Motor neuron (in vitro differentiated cells): ENCODE data around the gene SERPINB11. TPM values are rescaled to one million over a fixed set of nuclear protein-coding genes. Genes with fewer than 3 reads are reported as not detected.
A peak's percentile ranks its signal among the peaks of the same experiment; 100 is the strongest.
"Not testable (repeated sequence)": the region's sequence is repeated elsewhere in the genome, so short reads cannot be mapped to it uniquely, and the experiment has no call there.

Source experiments
- ATAC-seq, 8 experiments: fragments of 200-7000 bp; cut with Tn5 transposase; replicated peaks in 6 of 8; 2 replicates each; pipeline ENCODE4 v1.8.0; 2021; ENCODE audit warnings: mild to moderate bottlenecking in 8 of 8, moderate library complexity in 8 of 8
- H3K27ac ChIP-seq, 2 donors: fragments of 250-450 bp; sonication (Bioruptor Pico); 2 replicates each; pipeline ENCODE4 v1.9.0; 2021; ENCODE audit warnings: antibody characterized with exemption in 2 of 2, mild to moderate bottlenecking in 2 of 2, moderate library complexity in 1 of 2
- H3K4me1 ChIP-seq, 2 donors: fragments of 250-450 bp; sonication (Bioruptor Pico); replicated peaks in 1 of 2; 2 replicates each; pipeline ENCODE4 v1.6.1; 2021; ENCODE audit warnings: antibody characterized with exemption in 2 of 2, mild to moderate bottlenecking in 2 of 2, moderate library complexity in 1 of 2
- H3K4me3 ChIP-seq, 5 donors: fragments of 250-450 bp; sonication (Bioruptor Pico); 2 replicates each; pipeline ENCODE4 v1.9.0; 2021; ENCODE audit warnings: antibody characterized with exemption in 5 of 5, mild to moderate bottlenecking in 5 of 5, moderate library complexity in 4 of 5
- WGBS, 10 experiments: fragments of 450-650 bp; shearing (Covaris generic); methylation state at CpG; one replicate each; pipeline ENCODE4 v1.0.0; 2022; 5-methylcytosine and 5-hydroxymethylcytosine counted together
- in situ Hi-C, 9 experiments: fragments of 400-800 bp; cut with MboI; loops; one replicate each; pipeline ENCODE4 v1.15.0; 2021; ENCODE audit warnings: low sequenced_read_pairs in 9 of 9, low pct_unique_long_range_greater_than_20kb in 2 of 9; ENCODE audit not compliant: unreplicated experiment in 9 of 9
- total RNA-seq, 8 experiments: library from RNA; unstranded; fragments of 300-600 nt; gene quantifications; 2 replicates each; pipeline versions ENCODE4 v1.2.3 to v1.2.4, GENCODE V29; 2022

SERPINB11 gene
- total RNA-seq, 8 experiments from 2014 or later, result 0.32 to 0.57 (median 0.42) TPM; not detected in 5

DNA sequence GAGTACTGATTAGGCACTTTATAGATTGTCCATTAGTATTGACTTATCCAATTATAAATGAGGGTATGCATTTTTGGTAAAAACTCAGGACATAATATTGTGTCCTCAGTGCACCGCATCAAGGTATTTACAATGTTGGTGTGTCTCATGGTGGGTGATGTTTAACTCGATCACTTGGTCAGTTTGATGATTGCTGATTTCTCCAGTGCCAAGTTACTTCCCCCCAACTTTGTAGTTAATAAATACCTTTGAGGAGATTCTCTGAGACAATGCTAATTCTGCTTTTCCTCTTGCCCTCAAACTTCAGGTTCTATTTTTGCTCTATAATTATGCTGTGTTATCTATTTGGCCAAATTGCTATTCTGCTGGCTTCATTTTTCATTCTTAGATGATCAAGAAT, 44.2 kb downstream of the SERPINB11 start:
- in situ Hi-C loops, result loop anchor here in 1 of 9 experiments (25.0 kb wide), 1 partner anchor 160 kb away; the partner anchor contains the start of gene SERPINB13
- H3K4me1 ChIP-seq, result no peaks in the 10 kb centered on the region

DNA sequence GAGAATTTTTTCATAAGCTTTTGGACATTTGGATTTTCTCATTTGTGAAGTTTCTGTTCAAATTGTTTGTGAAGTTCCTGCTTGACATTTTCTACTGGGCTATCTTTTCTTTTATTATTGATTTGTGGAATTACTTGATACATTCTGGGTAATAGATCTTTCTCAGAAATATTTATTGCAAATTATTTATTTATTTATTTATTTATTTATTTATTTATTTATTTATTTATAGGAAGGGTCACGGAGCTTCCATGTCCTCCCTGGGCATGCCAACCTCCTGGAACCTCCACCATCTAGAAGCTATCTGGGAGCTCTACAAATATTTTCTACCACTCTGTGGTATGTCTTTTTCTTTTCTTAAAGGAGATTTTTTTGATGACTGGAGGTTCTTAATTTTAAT, 46.7 kb downstream of the SERPINB11 start:
- Histone ChIP-seq H3K4me1 (no peaks in the 10 kb centered on the region), H3K27ac (no peak overlapping the region), H3K4me3 (no peak overlapping the region)
- in situ Hi-C loops, result loop anchor here in 1 of 9 experiments (25.0 kb wide), 1 partner anchor 162 kb away; the partner anchor contains the start of gene SERPINB13
- 33 to 86% (median 61%) methylated on average over 1 of the region's 1 CpG; no CpG with 5 or more reads in 2 of the 10 experiments for WGBS, 10 experiments
- no peak for ATAC-seq

More for the DNA sequence above, 44.2 kb downstream of the SERPINB11 start:
- Histone ChIP-seq H3K27ac (no peak overlapping the region), H3K4me3 (no peak overlapping the region)
- 20 to 94% (median 85%) methylated on average over 1 to 2 of the region's 2 CpGs; no CpG with 5 or more reads in 2 of the 10 experiments for WGBS, 10 experiments
- no peak for ATAC-seq

DNA sequence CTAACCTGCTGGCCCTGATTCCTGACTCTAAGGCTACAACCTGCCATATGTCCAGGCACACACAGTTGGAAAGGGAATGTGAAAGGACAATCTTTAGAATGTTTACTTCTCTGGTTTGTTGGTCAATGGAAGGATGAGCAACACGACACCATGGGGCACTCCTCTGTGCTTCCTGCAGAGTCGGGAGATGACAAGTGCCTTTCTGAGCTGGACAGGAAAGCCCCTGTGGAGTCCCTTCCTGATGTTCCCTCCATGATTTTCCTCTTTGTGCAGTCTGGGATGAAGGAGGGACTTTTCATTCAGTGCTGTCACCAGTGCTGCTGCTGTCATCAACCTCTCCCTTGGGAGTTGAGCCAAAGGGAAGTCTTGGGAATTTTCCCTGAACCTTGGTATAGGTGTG, 49.9 kb downstream of the SERPINB11 start:
- WGBS, 10 experiments, result 51 to 80% (median 80%) methylated on average over 1 to 2 of the region's 2 CpGs; no CpG with 5 or more reads in 7 of the 10 experiments
- H3K27ac ChIP-seq, result no peak overlapping the region
- H3K4me1 ChIP-seq, result no peaks in the 10 kb centered on the region
- no peak for ATAC-seq
- no peak overlapping the region for H3K4me3 ChIP-seq
- in situ Hi-C loops, result no loop called here

DNA sequence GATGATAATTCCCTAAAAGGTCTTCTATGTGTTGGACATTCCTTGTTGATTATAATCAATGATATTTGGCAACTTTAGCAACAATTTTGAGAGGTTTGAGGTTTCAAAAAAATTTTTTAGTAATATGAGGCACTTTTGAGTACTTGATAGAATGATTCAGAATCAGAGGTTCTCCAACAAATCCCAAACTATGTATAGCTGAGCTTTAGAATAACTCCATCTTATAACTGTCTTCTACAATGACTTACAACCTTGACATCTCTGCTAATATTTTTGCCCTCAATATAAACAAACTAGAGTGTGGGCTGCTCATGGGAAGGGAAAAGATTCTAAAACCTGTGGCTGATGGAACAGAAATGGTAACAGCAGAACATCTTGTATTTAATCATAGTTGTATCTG, 50.9 kb downstream of the SERPINB11 start:
- no peak overlapping the region for H3K4me3 ChIP-seq
- H3K27ac ChIP-seq, result no peak overlapping the region
- in situ Hi-C loops, result no loop called here
- no peak for ATAC-seq
- no peaks in the 10 kb centered on the region for H3K4me1 ChIP-seq

DNA sequence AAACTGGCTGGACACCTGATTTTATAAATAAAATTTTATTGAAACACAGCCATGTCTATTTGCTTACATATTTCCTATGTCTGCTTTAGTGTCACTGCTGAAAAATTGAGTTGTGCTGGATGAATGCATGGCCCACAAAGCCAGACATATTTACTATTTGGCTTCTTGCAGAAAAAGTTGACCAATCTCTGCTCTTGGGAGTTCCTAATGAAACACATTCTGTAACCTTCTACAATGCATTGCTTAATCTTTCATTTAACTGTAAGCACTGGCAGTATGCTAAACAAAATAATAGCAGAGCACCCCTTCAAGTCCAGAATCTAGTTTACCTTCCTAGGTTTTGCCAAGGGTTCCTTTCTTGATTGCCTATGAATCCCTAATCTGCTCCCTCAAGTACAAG, 54.8 kb downstream of the SERPINB11 start:
- H3K4me1 ChIP-seq, result no peaks in the 10 kb centered on the region
- no peak overlapping the region for H3K4me3 ChIP-seq
- ATAC-seq, result no peak
- in situ Hi-C loops, result no loop called here
- H3K27ac ChIP-seq, result no peak overlapping the region

DNA sequence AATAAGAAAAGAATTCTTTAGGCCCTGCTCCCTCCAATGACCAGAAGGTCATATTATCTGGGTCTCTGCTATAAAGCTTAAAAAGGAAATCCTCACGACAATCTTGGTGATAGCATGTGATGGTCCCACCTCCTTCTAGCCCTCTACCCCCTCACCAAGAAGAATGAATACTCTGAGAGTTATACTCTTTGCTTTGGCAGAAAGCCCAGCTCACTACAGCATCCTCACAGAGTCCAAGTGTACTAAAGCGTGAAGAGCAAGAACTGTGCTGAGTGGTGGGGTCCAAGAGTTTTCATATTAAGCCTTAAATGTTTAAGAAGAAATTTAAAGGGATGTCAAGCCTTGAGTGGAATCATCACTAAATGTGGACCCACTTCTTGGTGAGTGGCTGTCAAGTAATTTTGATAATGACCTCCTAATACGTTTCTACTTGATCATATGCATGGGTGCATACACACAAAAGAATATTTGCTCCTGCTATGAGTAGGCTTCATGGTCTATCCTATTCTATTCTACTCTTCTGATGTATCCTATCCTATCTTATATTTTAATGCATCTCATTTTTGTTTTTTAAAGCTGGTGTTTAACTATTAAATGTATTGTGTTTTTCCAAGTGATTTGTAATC, 56.0 kb downstream of the SERPINB11 start:
- peak in 1 of 8 experiments; percentile 60 for ATAC-seq
- in situ Hi-C loops, result no loop called here
- Histone ChIP-seq H3K4me1 (no peaks in the 10 kb centered on the region), H3K27ac (no peak overlapping the region), H3K4me3 (no peak overlapping the region)
- WGBS, 10 experiments, result 40 to 89% (median 83%) methylated on average over 1 to 3 of the region's 3 CpGs; no CpG with 5 or more reads in 3 of the 10 experiments

DNA sequence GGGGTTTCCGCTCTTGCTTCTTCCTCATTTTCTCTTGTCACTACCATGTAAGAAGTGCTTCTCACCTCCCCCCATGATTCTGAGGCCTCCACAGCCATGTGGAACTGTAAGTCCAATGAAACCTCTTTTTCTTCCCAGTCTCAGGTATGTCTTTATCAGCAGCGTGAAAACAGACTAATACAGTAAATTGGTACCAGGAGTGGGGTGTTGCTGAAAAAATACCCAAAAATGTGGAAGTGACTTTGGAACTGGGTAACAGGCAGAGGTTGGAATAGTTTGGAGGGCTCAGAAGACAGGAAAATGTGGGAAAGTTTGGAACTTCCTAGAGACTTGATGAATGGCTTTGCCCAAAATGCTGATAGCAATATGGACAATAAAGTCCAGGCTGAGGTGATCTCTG, 57.0 kb downstream of the SERPINB11 start:
- H3K4me3 ChIP-seq, H3K27ac ChIP-seq, H3K4me1 ChIP-seq, ATAC-seq, in situ Hi-C loops: not testable (repeated sequence)
- 80 to 100% (median 93%) methylated on average over 1 to 2 of the region's 2 CpGs; no CpG with 5 or more reads in 2 of the 10 experiments for WGBS, 10 experiments

DNA sequence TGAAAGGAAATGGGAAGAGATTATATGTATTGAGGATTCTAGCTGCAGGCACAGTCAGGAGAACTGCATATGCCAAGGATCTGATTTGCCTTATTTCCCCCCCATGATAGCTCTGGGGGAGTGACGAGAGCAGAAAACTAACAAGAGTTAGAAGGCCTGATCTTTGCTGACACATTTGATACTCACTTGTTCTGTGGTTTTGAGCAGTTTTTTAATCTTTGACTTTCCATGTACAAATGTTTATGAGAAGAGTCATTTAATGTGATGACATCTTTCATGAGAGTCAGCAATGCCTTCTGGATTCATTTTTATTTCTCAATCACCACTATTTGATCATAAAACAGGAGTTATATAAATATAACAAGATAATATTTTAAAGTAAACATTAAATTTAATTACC, 59.8 kb downstream of the SERPINB11 start:
- no peak for ATAC-seq
- no peak overlapping the region for H3K27ac ChIP-seq
- H3K4me1 ChIP-seq, result no peaks in the 10 kb centered on the region
- H3K4me3 ChIP-seq, result no peak overlapping the region
- in situ Hi-C loops, result no loop called here
- 0 to 100% (median 60%) methylated on average over 1 of the region's 1 CpG; no CpG with 5 or more reads in 3 of the 10 experiments for WGBS, 10 experiments

DNA sequence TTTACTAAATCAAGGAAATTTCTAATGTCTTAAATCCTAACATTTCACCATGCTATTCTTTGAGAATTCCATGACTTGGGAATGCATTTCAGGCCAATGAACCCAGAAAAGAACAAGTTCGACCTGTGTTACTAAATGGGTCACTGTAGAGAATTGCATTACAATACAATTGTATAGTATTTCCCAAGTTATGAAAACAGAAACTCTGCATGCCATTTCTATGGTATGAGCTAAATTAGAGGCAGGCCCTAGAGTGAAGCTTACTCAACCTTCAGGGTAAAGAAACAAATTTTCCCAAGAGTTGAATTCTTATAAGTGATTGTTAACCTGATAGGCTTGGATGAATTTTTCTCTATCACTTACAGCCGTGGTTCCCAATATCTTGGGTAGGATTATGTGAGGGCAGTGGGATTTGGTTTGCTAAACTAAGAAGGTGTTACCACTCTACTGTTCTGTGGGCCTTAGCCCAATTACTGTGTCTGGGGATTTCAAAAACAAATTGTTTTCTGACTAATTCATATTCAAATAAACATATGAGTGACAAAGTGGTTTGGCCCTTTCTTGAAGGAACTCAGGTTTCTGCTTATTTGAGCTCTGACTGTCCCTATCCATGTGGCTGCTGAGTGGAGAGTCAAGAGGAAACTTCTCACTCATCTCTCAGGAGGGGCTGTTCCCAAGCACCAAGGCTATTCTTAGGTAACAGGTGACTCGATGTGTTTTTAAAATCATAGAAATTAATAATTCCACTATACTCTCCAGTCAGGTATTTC, 61.3 kb downstream of the SERPINB11 start:
- 17 to 89% (median 69%) methylated on average over 1 to 3 of the region's 3 CpGs; no CpG with 5 or more reads in 1 of the 10 experiments for WGBS, 10 experiments
- no peak for ATAC-seq

DNA sequence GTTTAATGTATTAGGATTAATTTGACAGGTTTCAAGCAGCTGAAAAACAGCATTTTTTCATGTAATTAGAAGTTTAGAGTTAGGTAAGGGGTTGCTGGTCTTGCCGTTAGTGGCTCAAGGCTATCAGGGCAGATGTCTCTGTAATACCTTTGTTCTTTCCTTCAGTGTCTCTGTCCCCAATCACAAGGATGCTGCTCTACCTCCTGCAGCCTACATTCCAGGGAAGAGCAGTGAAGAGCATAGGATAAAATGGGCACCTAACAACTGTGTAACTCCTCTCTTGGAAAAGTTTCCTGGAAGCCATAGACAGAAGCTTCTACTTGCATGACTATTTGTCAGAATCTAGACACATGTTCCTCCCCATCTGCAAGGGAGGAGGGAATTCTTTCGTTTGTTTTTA, 63.1 kb downstream of the SERPINB11 start:
- in situ Hi-C loops, result no loop called here
- no peak for ATAC-seq
- WGBS, 10 experiments, result 33 to 100% (median 60%) methylated on average over 1 to 2 of the region's 2 CpGs; no CpG with 5 or more reads in 1 of the 10 experiments

More for the DNA sequence above, 61.3 kb downstream of the SERPINB11 start:
- Histone ChIP-seq H3K4me3 (no peak overlapping the region), H3K27ac (no peak overlapping the region), H3K4me1 (no peaks in the 10 kb centered on the region)
- in situ Hi-C loops, result no loop called here

More for the DNA sequence above, 63.1 kb downstream of the SERPINB11 start:
- Histone ChIP-seq H3K4me1 (no peaks in the 10 kb centered on the region), H3K4me3 (no peak overlapping the region), H3K27ac (no peak overlapping the region)

Other genes with a start within 250 kb of the SERPINB11 start
- under 1 TPM in 3 of 8 experiments, not detected in 5; 0.21 to 0.66 (median 0.41) TPM for gene SERPINB5, start 226.0 kb upstream of the SERPINB11 start, total RNA-seq
- gene SERPINB12, start 160.6 kb upstream of the SERPINB11 start, total RNA-seq, result under 1 TPM in 1 of 8 experiments, not detected in 7; 0.21 TPM
- gene SERPINB13, start 115.6 kb upstream of the SERPINB11 start, total RNA-seq, result under 1 TPM in 5 of 8 experiments, not detected in 3; 0.18 to 0.76 (median 0.73) TPM
- gene SERPINB4, start 58.7 kb upstream of the SERPINB11 start, total RNA-seq, result under 1 TPM in 3 of 8 experiments, not detected in 5; 0.14 to 0.99 (median 0.29) TPM
- under 1 TPM in 2 of 8 experiments, not detected in 6; 0.14 to 0.27 TPM for gene SERPINB3, start 41.1 kb upstream of the SERPINB11 start, total RNA-seq
- under 1 TPM in 2 of 8 experiments, not detected in 6; 0.19 to 0.21 TPM for gene SERPINB7, start 72.5 kb downstream of the SERPINB11 start, total RNA-seq
- gene SERPINB2, start 184.7 kb downstream of the SERPINB11 start, total RNA-seq, result under 1 TPM in 1 of 8 experiments, not detected in 7; 0.31 TPM
- gene SERPINB10, start 205.0 kb downstream of the SERPINB11 start, total RNA-seq, result under 1 TPM in 1 of 8 experiments, not detected in 7; 0.24 TPM
- 1 to 10 TPM in 2 of 8 experiments, under 1 TPM in 4, not detected in 2; 0.24 to 2.2 (median 0.70) TPM for gene HMSD, start 246.3 kb downstream of the SERPINB11 start, total RNA-seq